ENCODE measurements around the gene CLCNKB.

The CLCNKB gene

DNA sequence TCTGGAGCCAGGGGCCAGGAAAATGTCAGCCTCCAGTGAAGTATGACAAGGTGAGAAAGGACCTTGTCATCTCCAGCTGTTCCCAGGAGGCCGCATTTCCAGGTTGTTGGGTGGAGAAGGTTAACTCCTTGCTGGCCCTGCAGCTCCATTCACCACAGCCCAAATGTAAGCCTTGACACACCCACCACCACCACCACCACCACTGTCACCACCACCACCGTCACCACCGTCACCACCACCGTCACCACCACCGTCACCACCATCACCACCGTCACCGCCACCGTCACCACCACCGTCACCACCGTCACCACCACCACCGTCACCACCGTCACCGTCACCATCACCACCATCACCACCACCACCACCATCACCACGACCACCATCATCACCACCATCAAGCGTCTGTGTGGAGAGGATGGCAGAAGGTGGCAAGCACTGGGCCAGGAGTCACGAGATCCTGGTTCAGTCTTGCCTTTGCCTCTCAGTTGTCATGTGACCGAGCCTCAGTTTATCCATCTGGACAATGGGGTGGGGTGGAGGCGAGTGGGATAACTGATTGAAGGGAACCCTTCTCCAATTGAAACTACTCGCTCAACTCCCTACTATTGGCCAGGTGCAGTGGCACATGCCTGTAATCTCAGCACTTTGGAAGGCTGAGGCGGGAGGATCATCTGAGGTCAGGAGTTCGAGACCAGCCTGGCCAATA lies 51.0 kb downstream of the CLCNKB start:
- 92 to 95% methylated on average over 20 to 21 of the region's 21 CpGs for WGBS, 2 experiments
- Histone ChIP-seq H3K27ac (ENCODE audit: insufficient read depth, low read depth, low read length, poor library complexity, severe bottlenecking) (no peak overlapping the region), H3K4me1 (ENCODE audit: control insufficient read depth, insufficient read depth, low read length) (peaks cover 15% of the 10 kb centered on the region), H3K36me3 (ENCODE audit: control insufficient read depth, insufficient read depth, low read length) (no peaks in the 10 kb centered on the region), H3K9me3 (ENCODE audit: control insufficient read depth, low read length) (no peaks in the 10 kb centered on the region), H3K4me3 (ENCODE audit: insufficient read depth, low read depth, low read length) (no peak overlapping the region), H3K27me3 (ENCODE audit: control insufficient read depth, insufficient read depth, low read length, poor library complexity, severe bottlenecking) (no peaks in the 10 kb centered on the region)

DNA sequence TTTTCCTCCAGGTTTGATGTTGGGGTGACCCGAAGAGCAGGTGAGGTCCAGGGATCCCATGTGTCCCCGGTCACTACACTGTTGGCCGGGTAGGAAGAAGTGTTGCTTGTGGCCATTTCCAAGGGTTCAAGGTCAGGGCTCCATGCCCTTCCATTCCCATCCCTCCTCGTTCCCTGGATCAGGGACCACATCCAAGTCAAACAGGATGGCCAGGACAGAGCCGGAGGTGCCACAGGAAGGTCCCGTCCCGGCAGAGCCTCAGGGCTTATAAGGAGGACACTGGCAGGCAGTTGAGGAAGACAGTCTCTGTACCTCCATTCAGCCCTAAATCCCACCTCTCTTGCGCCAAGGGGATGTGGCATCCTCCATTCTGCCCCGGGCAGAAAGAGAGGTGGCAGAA lies 51.9 kb downstream of the CLCNKB start:
- Histone ChIP-seq H3K27me3 (ENCODE audit: control insufficient read depth, insufficient read depth, low read length, poor library complexity, severe bottlenecking) (no peaks in the 10 kb centered on the region), H3K9me3 (ENCODE audit: control insufficient read depth, low read length) (no peaks in the 10 kb centered on the region), H3K4me3 (ENCODE audit: insufficient read depth, low read depth, low read length) (no peak overlapping the region), H3K27ac (ENCODE audit: insufficient read depth, low read depth, low read length, poor library complexity, severe bottlenecking) (no peak overlapping the region), H3K36me3 (ENCODE audit: control insufficient read depth, insufficient read depth, low read length) (no peaks in the 10 kb centered on the region), H3K4me1 (ENCODE audit: control insufficient read depth, insufficient read depth, low read length) (peaks cover 15% of the 10 kb centered on the region)
- WGBS, 2 experiments: 91 to 95% methylated on average over 9 of the region's 9 CpGs

- peaks cover 4% of the 10 kb centered on the region for H3K4me1 ChIP-seq (ENCODE audit: control insufficient read depth, insufficient read depth, low read length)
- no peak overlapping the region for H3K27ac ChIP-seq (ENCODE audit: insufficient read depth, low read depth, low read length, poor library complexity, severe bottlenecking)
- no peaks in the 10 kb centered on the region for H3K27me3 ChIP-seq (ENCODE audit: control insufficient read depth, insufficient read depth, low read length, poor library complexity, severe bottlenecking)
Measured at GRCh38 chr1:16099412-16099811, 55.8 kb downstream of the CLCNKB start.

GRCh38 chr1:16101623-16102022 lies 58.0 kb downstream of the CLCNKB start:
- no peaks in the 10 kb centered on the region for H3K27me3 ChIP-seq (ENCODE audit: control insufficient read depth, insufficient read depth, low read length, poor library complexity, severe bottlenecking)
- 93 to 95% methylated on average over 9 of the region's 9 CpGs for WGBS, 2 experiments
- H3K9me3 ChIP-seq (ENCODE audit: control insufficient read depth, low read length): no peaks in the 10 kb centered on the region
- peaks cover 4% of the 10 kb centered on the region for H3K4me1 ChIP-seq (ENCODE audit: control insufficient read depth, insufficient read depth, low read length)
- no peaks in the 10 kb centered on the region for H3K36me3 ChIP-seq (ENCODE audit: control insufficient read depth, insufficient read depth, low read length)
- no peak overlapping the region for H3K27ac ChIP-seq (ENCODE audit: insufficient read depth, low read depth, low read length, poor library complexity, severe bottlenecking)
- H3K4me3 ChIP-seq (ENCODE audit: insufficient read depth, low read depth, low read length): no peak overlapping the region

More at GRCh38 chr1:16099412-16099811, 55.8 kb downstream of the CLCNKB start:
- Histone ChIP-seq H3K4me3 (ENCODE audit: insufficient read depth, low read depth, low read length) (no peak overlapping the region), H3K9me3 (ENCODE audit: control insufficient read depth, low read length) (no peaks in the 10 kb centered on the region), H3K36me3 (ENCODE audit: control insufficient read depth, insufficient read depth, low read length) (no peaks in the 10 kb centered on the region)
- 89 to 93% methylated on average over 1 of the region's 1 CpG for WGBS, 2 experiments

Measured in ectodermal cell (in vitro differentiated cells).